Mammary epithelial cell (primary cell): ENCODE results near the gene CDC40.

Experiments
- EZH2 ChIP-seq: IDR thresholded peaks from 2 replicates; pipeline ENCODE4 v1.6.1; 2012; ENCODE audit warnings: low read length, inconsistent platforms, borderline replicate concordance
- TF ChIP-seq, protein P1 (sequence below), 2 donors: IDR thresholded peaks in 1 of 2; conservative IDR thresholded peaks in 1 of 2; 2 replicates each; pipeline ENCODE4 v1.5.1; 2011 to 2012; ENCODE audit warnings: inconsistent platforms in 2 of 2, low read length in 2 of 2, mild to moderate bottlenecking in 2 of 2, control low read depth in 1 of 2, low read depth in 1 of 2; ENCODE audit not compliant: insufficient read depth in 1 of 2; ENCODE audit errors: extremely low read depth in 1 of 2

DNA sequence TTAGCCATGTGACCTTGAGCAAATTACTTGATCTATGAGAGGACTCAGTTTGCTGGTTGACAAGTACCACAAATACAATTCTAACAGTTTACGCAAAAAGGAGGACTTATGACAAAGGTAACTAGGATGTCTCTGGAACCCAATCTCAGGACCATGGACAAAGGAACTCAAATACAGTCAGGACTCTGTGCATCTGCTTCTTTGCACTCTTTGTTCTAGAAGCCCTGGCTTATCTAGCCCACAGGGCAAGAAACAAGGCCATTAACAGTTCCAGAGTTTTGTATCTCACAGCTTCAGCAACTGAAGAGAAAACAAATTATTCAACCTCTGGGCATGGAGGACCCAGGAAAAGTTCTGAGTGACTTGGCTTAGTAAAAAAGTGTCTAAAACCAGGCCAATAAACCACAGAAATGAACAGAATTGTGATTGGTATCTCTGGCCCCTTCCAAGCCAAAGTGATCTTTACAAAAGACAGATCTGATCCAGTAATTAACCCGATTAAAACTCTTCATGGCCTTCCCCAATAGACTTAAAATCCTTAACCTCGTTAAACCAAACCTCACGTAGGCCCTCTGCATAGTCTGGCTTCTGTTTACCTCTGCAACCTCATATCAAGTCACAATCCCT, 6.6 kb upstream of the CDC40 start:
- TF ChIP-seq, protein P1, sequence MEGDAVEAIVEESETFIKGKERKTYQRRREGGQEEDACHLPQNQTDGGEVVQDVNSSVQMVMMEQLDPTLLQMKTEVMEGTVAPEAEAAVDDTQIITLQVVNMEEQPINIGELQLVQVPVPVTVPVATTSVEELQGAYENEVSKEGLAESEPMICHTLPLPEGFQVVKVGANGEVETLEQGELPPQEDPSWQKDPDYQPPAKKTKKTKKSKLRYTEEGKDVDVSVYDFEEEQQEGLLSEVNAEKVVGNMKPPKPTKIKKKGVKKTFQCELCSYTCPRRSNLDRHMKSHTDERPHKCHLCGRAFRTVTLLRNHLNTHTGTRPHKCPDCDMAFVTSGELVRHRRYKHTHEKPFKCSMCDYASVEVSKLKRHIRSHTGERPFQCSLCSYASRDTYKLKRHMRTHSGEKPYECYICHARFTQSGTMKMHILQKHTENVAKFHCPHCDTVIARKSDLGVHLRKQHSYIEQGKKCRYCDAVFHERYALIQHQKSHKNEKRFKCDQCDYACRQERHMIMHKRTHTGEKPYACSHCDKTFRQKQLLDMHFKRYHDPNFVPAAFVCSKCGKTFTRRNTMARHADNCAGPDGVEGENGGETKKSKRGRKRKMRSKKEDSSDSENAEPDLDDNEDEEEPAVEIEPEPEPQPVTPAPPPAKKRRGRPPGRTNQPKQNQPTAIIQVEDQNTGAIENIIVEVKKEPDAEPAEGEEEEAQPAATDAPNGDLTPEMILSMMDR (conservative IDR thresholded peaks at IDR 0.05 in 1 of 2, IDR thresholded peaks at IDR 0.05 in 1 of 2; ENCODE audit: extremely low read depth in 1 of 2, insufficient read depth in 1 of 2, low read depth in 1 of 2, low read length in 2 of 2) = no peak
- no peak for TF ChIP-seq EZH2
